Gastrocnemius medialis (tissue), 4 donors: ENCODE results near the gene APOL3. TPM values are rescaled to one million over a fixed set of nuclear protein-coding genes. Genes with fewer than 3 reads are reported as not detected.
"Not testable (repeated sequence)": the region's sequence is repeated elsewhere in the genome, so short reads cannot be mapped to it uniquely, and the experiment has no call there.

Experiments used
- ATAC-seq, 2 donors: fragments of 150-250 bp; one replicate each; pipeline ENCODE4 v1.9.1; 2016
- DNase-seq, 2 donors: peaks; one replicate each; pipeline ENCODE4 v3.0.0-alpha.2; 2019
- H3K27ac ChIP-seq, 4 donors: fragments of 200-600 bp; sonication (generic); 1 replicate in 1 of 4; 2 replicates in 3 of 4; pipeline ENCODE4 v1.5.1; 2016 to 2018; ENCODE audit warnings: mild to moderate bottlenecking in 2 of 4, moderate library complexity in 1 of 4
- H3K27me3 ChIP-seq, 3 donors: fragments of 200-600 bp; sonication (generic) in 2 of 3; 1 replicate in 1 of 3; 2 replicates in 2 of 3; pipeline versions ENCODE4 v1.5.1 to v1.6.0; 2016 to 2019; ENCODE audit warnings: mild to moderate bottlenecking in 1 of 3, moderate library complexity in 1 of 3
- H3K36me3 ChIP-seq, 2 donors: fragments of 200-600 bp; sonication (generic) in 1 of 2; one replicate each; pipeline ENCODE4 v1.5.1; 2017 to 2018
- H3K4me1 ChIP-seq, 2 donors: fragments of 200-600 bp; sonication (generic) in 1 of 2; one replicate each; pipeline ENCODE4 v1.5.1; 2016 to 2017; ENCODE audit warnings: mild to moderate bottlenecking in 2 of 2
- H3K4me3 ChIP-seq, 4 donors: fragments of 200-600 bp; sonication (generic) in 3 of 4; 1 replicate in 1 of 4; 2 replicates in 3 of 4; pipeline ENCODE4 v1.5.1; 2016 to 2019; ENCODE audit warnings: mild to moderate bottlenecking in 2 of 4
- H3K9me3 ChIP-seq, 3 donors: fragments of 200-600 bp; sonication (generic) in 2 of 3; 1 replicate in 1 of 3; 2 replicates in 2 of 3; pipeline ENCODE4 v1.5.1; 2016 to 2019
- CTCF ChIP-seq, 5 experiments: fragments of 450-650 bp in 3 of 5; fragments of 200-600 bp in 2 of 5; sonication (generic) in 2 of 5; IDR thresholded peaks in 4 of 5; conservative IDR thresholded peaks in 1 of 5; 1 replicate in 4 of 5; 2 replicates in 1 of 5; pipeline ENCODE4 v1.5.1; 2016 to 2019; ENCODE audit warnings: antibody characterized with exemption in 5 of 5, mild to moderate bottlenecking in 3 of 5, moderate library complexity in 3 of 5
- POLR2A ChIP-seq, 2 donors: fragments of 450-650 bp; IDR thresholded peaks; one replicate each; pipeline ENCODE4 v1.6.1; 2017; ENCODE audit warnings: antibody characterized with exemption in 2 of 2, mild to moderate bottlenecking in 2 of 2, moderate library complexity in 2 of 2
- in situ Hi-C, 4 donors: fragments of 200-750 bp; cut with MboI; loops; one replicate each; pipeline versions ENCODE4 v1.15.0 to v1.8.0; 2017; ENCODE audit warnings: low sequenced_read_pairs in 4 of 4
- intact Hi-C: fragments of 100-400 bp; cut with DNase I; formaldehyde crosslinking; loops from one replicate; pipeline ENCODE4 v1.15.1; 2023; ENCODE audit warnings: low total_unique reads
- total RNA-seq, 4 donors: library from RNA; depleted of rRNA; stranded (reverse); fragments of >200 nt; gene quantifications; one replicate each; pipeline versions ENCODE4 v1.1.0 to v1.2.3, GENCODE V29; 2016

Gene APOL3
- total RNA-seq, 4 donors from 2014 or later: 16.6 to 23.4 (median 19.3) TPM

- no peak overlapping the region for H3K27ac ChIP-seq
- H3K4me3 ChIP-seq: no peak overlapping the region
- intact Hi-C loops (no loop called here), in situ Hi-C loops (loop anchor here in 2 of 4 donors (25.0 kb wide), 2 partner anchors 641 to 666 kb away; no protein-coding TSS in a partner anchor)
- ATAC-seq (no peak), DNase-seq (no peak)
- TF ChIP-seq CTCF (IDR thresholded peaks at IDR 0.05 in 4 of 5, conservative IDR thresholded peaks at IDR 0.05 in 1 of 5): no peak
- TF ChIP-seq POLR2A (IDR thresholded peaks at IDR 0.05): no peak
- no peaks in the 10 kb centered on the region for H3K36me3 ChIP-seq
- H3K9me3 ChIP-seq: no peaks in the 10 kb centered on the region
- H3K27me3 ChIP-seq: no peaks in the 10 kb centered on the region
- no peaks in the 10 kb centered on the region for H3K4me1 ChIP-seq
Observed at GRCh38 chr22:36102995-36103394, 57.6 kb downstream of the APOL3 start.

DNA sequence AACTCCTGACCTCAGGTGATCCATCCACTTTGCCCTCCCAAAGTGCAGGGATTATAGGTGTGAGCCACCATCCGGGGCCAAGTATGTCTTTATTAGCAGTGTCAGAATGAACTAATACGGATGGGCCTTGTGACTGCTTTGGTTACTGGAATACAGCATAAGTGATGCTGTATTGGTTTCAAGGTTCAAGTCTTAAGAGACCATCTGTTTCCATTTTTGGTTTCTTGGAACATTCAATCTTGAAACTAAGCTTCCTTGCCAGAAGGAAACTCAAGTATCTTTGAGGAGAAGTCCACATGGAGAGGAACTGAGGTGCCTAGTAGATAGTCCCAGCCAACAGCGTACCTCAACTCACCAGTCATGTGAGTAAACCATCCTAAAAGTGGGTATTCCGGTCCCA lies 58.8 kb downstream of the APOL3 start:
- Histone ChIP-seq H3K9me3 (no peaks in the 10 kb centered on the region), H3K27ac (no peak overlapping the region), H3K27me3 (no peaks in the 10 kb centered on the region), H3K36me3 (no peaks in the 10 kb centered on the region), H3K4me3 (no peak overlapping the region), H3K4me1 (no peaks in the 10 kb centered on the region)
- in situ Hi-C loops (loop anchor here in 2 of 4 donors (25.0 kb wide), 2 partner anchors 639 to 664 kb away; no protein-coding TSS in a partner anchor), intact Hi-C loops (no loop called here)
- DNase-seq (no peak), ATAC-seq (no peak)
- no peak for TF ChIP-seq POLR2A (IDR thresholded peaks at IDR 0.05)
- no peak for TF ChIP-seq CTCF (IDR thresholded peaks at IDR 0.05 in 4 of 5, conservative IDR thresholded peaks at IDR 0.05 in 1 of 5)

DNA sequence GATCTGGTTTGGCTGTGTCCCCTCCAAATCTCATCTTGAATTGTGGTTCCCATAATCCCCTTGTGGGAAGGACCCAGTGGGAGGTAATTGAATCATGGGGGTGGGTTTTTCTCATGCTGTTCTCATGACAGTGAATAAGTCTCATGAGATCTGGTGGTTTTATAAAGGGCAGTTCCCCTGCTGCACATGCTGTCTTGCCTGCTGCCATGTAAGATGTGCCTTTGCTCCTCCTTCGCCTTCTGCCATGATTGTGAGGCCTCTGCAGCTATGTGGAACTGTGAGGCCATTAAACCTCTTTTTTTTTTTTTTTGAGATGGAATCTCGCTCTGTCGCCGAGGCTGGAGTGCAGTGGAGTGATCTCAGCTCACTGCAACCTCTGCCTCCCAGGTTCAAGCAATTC lies 59.6 kb downstream of the APOL3 start:
- H3K9me3 ChIP-seq, H3K4me3 ChIP-seq, H3K27ac ChIP-seq, H3K36me3 ChIP-seq, H3K4me1 ChIP-seq, intact Hi-C loops, DNase-seq, ATAC-seq, H3K27me3 ChIP-seq: not testable (repeated sequence)
- in situ Hi-C loops: loop anchor here in 2 of 4 donors (25.0 kb wide), 2 partner anchors 639 to 664 kb away; no protein-coding TSS in a partner anchor

DNA sequence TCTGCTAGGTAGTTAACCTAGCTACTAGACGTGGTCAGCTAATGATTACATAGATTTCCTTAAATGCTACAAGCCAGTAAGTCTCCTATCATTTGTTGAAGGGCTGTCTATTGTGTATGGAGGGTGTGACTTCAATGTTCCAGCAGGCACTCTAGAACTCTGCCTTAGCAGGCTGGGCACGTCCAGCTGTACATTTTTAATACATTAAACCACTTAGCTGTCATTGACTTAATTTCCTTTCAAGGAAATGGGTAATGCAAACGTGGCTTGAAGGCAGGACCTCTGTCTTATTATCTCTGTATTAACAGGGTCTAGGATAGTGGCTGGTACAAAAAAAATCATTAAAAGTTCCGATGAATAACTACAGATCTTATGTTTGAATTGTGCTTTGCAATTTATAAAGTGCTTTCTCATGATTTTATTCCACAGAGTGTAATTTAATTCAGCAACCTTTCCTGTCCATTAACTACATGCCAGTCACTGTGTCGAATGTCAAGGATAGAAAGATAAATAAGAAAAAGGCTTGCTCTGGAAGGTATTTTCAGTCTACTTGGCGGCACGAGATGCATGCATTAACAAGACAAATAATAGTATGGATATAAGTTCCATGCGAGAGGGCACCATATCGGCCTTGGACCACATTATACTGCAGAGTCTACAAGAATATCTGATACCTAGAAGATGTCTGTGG lies 60.3 kb downstream of the APOL3 start:
- no peak for ATAC-seq
- H3K9me3 ChIP-seq: no peaks in the 10 kb centered on the region
- H3K27me3 ChIP-seq: no peaks in the 10 kb centered on the region
- TF ChIP-seq CTCF (IDR thresholded peaks at IDR 0.05 in 4 of 5, conservative IDR thresholded peaks at IDR 0.05 in 1 of 5) (no peak), POLR2A (IDR thresholded peaks at IDR 0.05) (no peak)
- DNase-seq: no peak
- no peaks in the 10 kb centered on the region for H3K4me1 ChIP-seq
- intact Hi-C loops: no loop called here
- H3K27ac ChIP-seq: no peak overlapping the region
- in situ Hi-C loops: loop anchor here in 2 of 4 donors (25.0 kb wide), 2 partner anchors 638 to 663 kb away; no protein-coding TSS in a partner anchor
- no peak overlapping the region for H3K4me3 ChIP-seq
- no peaks in the 10 kb centered on the region for H3K36me3 ChIP-seq

DNA sequence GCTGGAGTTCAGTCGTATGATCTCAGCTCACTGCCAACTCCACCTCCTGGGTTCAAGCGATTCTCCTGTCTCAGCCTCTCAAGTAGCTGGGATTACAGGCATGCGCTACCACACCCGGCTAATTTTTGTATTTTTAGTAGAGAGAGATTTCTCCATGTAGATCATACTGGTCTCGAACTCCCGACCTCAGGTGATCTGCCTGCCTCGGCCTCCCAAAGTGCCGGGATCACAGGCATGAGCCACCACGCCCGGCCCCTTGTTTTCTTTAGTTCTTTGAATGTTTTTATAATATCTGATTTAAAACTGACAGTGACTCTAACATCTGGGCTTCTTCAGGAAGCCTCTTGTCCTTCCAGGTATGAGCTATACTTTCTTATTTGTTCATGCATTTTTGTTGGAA lies 61.0 kb downstream of the APOL3 start:
- H3K27me3 ChIP-seq, H3K4me1 ChIP-seq, H3K4me3 ChIP-seq, H3K9me3 ChIP-seq, DNase-seq, in situ Hi-C loops, intact Hi-C loops, H3K36me3 ChIP-seq, ATAC-seq, H3K27ac ChIP-seq: not testable (repeated sequence)
